ENCODE data around the gene CDK5RAP1. TPM values are rescaled to one million over a fixed set of nuclear protein-coding genes. Genes with fewer than 3 reads are reported as not detected.

The CDK5RAP1 gene
- total and polyA plus RNA-seq, 2 of the 4 experiments (the other 2 are of a cell fraction) = 23.9 to 28.1 TPM

GRCh38 chr20:33310327-33310899, 90.9 kb downstream of the CDK5RAP1 start:
- Histone ChIP-seq H4K20me1 (ENCODE audit: insufficient read depth, low read length) (no peaks in the 10 kb centered on the region), H3K27me3 (ENCODE audit: control insufficient read depth, insufficient read depth, low read length) (peaks cover 15% of the 10 kb centered on the region; the same call in 1 of the 2 replicates), H2AK5ac (ENCODE audit: low read depth, low read length) (no peak overlapping the region), H3K4me2 (ENCODE audit: low read depth, low read length) (no peak overlapping the region), H2BK120ac (ENCODE audit: low read depth, low read length) (no peak overlapping the region), H3K9me1 (ENCODE audit: insufficient read depth, low read length) (no peaks in the 10 kb centered on the region), H2AK9ac (replicated peaks; ENCODE audit: low read depth, low read length, poor library complexity) (no peak overlapping the region), H3K9me3 (ENCODE audit: control insufficient read depth, insufficient read depth, low read length) (0 out of 2 replicates have a peak, but pooled peaks cover 2% of the 10 kb centered on the region), H4K5ac (ENCODE audit: low read depth, low read length) (no peak overlapping the region), H3K23ac (ENCODE audit: low read depth, low read length) (no peak overlapping the region), H4K8ac (ENCODE audit: low read depth in 2 of 2, low read length in 2 of 2) (no peak overlapping the region), H2BK5ac (ENCODE audit: low read depth, low read length, poor library complexity, severe bottlenecking) (no peak overlapping the region), H3K9ac (ENCODE audit: low read depth, low read length) (no peak overlapping the region), H3K79me1 (ENCODE audit: low read depth in 1 of 2, low read length in 2 of 2) (no peaks in the 10 kb centered on the region), H3K27ac (ENCODE audit: insufficient read depth, low read length) (no peak overlapping the region), H3K4me3 (ENCODE audit: insufficient read depth, low read depth, low read length) (no peak overlapping the region), H4K91ac (ENCODE audit: insufficient read depth, low read depth, low read length) (no peak overlapping the region), H2BK20ac (ENCODE audit: low read depth, low read length) (no peak overlapping the region), H3K4me1 (ENCODE audit: control insufficient read depth, insufficient read depth, low read length) (no peaks in the 10 kb centered on the region), H3K18ac (ENCODE audit: low read depth, low read length) (no peak overlapping the region), H2BK15ac (ENCODE audit: low read depth, low read length) (no peak overlapping the region), H3K14ac (replicated peaks; ENCODE audit: low read depth, low read length) (no peak overlapping the region), H2AFZ (replicated peaks; ENCODE audit: low read length, poor library complexity) (no peak overlapping the region), H3K36me3 (ENCODE audit: control insufficient read depth, insufficient read depth, low read length) (no peaks in the 10 kb centered on the region), H3K4ac (ENCODE audit: low read depth, low read length) (no peak overlapping the region), H3K56ac (ENCODE audit: extremely low read depth, insufficient read depth, low read length) (no peak overlapping the region)
- intact Hi-C loops (cut with micrococcal nuclease) = no loop called here
- no TSS peak for BruUV-seq (replicated peaks)
- no peak for DNase-seq
- 67% methylated on average over 1 of the region's 6 CpGs; no CpG with 5 or more reads in 1 of the 2 experiments for WGBS, 2 experiments (ENCODE audit: extremely low coverage in 2 of 2, insufficient read length in 1 of 2)
- ChIA-PET POLR2A (ENCODE audit: unreplicated experiment) (no interaction called here), CTCF (no interaction called here)
- dilution Hi-C loops (cut with HindIII; ENCODE audit: low sequenced_read_pairs, unreplicated experiment) = no loop called here
- no peak for TF ChIP-seq MAFK (IDR thresholded peaks at IDR 0.05; ENCODE audit: low read depth, low read length)
- TF ChIP-seq POLR2A (IDR thresholded peaks at IDR 0.05; ENCODE audit: low read depth, low read length) = no peak
- TF ChIP-seq MAZ (IDR thresholded peaks at IDR 0.05; ENCODE audit: borderline replicate concordance, low read depth, low read length) = no peak
- no peak for TF ChIP-seq RAD21 (IDR thresholded peaks at IDR 0.05; ENCODE audit: low read length)
- TF ChIP-seq RCOR1 (IDR thresholded peaks at IDR 0.05; ENCODE audit: insufficient replicate concordance, low read length) = no peak
- no peak for TF ChIP-seq MXI1 (IDR thresholded peaks at IDR 0.05; ENCODE audit: borderline replicate concordance, low read depth, low read length)
- TF ChIP-seq ELK1 (IDR thresholded peaks at IDR 0.05; ENCODE audit: borderline replicate concordance, low read depth, low read length) = no peak
- no peak for TF ChIP-seq CTCF (conservative IDR thresholded peaks at IDR 0.05; ENCODE audit: low read depth, low read length)
- no peak for TF ChIP-seq CEBPB (IDR thresholded peaks at IDR 0.05; ENCODE audit: low read depth, low read length)
- TF ChIP-seq NFE2L2 (IDR thresholded peaks at IDR 0.05; ENCODE audit: low read depth, low read length) = no peak
- in situ Hi-C loops (cut with MboI; ENCODE audit: low sequenced_read_pairs) = no loop called here
- no peak for ATAC-seq (ENCODE audit: low read depth)

Data from IMR-90 (cell line).